GM21717 (cell line): ENCODE data around the gene GCK.

ENCODE experiments used
- ATAC-seq: cut with Tn5 transposase; IDR thresholded peaks from one replicate; pipeline ENCODE4 v1.9.1; 2021; ENCODE audit warnings: mild to moderate bottlenecking, moderate library complexity; ENCODE audit not compliant: unreplicated experiment

The GCK gene

GRCh38 chr7:44223362-44224079 lies 34.3 kb upstream of the GCK start:
- no peak for ATAC-seq

DNA sequence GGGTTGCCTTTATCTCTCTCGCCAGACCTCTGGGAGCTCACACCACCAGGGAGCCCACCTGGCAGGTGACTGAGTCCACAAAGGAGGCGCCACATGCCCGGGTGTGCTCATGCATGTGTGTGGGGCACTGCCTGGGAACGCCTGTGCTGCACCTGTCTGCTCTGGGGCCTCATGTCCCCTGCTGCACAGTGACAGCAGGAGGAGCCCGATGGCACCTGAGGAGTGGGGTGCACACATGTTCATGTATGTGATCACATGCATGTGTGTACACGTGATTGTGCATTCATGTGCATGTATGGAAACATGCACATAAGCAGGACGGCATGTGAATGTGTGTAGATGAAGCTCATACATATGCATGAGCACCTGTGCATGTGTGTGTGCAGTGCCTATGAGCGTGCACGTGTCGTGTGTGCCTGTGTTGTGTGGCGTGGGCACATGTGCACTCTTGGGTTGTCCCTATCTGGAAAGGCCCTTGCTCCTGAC lies 33.6 kb upstream of the GCK start:
- no peak for ATAC-seq

- no peak for ATAC-seq
Observed at GRCh38 chr7:44222074-44222473, 32.8 kb upstream of the GCK start.

DNA sequence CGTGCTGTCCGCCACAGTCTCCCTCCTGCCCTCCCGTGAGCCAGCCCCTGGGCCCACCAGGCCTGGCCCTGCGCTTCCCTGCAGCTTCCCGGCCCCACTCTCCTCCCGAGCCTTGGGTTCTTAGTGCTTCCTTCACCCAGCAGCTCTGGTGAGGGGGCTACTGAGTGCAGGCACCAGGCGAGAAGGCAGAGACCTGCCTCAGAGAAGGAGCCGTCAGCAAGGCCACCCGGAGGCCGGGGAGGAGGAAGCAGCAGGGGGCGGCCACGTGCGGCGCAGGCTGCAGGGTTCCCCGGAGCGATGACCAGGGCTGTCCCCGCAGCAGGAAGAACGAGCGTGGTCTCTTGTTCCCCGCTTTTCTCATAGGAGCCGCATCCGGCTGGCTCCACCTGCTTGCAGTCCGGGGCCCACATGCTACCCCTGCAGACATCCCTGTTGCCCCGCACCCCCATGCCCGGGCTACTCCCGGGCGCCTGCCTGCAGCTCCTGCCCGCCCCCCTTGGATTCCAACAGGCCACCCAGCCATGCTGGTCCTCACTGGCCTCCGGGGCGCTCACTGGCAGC lies 32.1 kb upstream of the GCK start:
- ATAC-seq = no peak

GRCh38 chr7:44220358-44221112 lies 31.3 kb upstream of the GCK start:
- ATAC-seq = no peak

DNA sequence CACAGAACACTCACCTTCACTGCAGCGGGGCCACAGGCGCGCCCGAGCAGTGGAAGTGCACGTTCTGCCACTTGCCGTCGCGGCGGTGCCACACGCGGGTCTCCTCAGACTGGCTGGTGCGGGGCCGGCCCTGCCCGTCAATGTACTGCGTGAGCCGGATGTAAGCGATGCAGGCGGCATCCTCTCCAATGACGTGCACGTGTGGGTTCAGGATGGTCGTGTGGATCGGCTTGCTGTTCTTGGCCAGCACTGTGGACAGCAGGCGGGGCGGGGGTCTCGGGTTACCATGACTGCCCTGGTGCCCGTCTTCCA lies 30.8 kb upstream of the GCK start:
- no peak for ATAC-seq

DNA sequence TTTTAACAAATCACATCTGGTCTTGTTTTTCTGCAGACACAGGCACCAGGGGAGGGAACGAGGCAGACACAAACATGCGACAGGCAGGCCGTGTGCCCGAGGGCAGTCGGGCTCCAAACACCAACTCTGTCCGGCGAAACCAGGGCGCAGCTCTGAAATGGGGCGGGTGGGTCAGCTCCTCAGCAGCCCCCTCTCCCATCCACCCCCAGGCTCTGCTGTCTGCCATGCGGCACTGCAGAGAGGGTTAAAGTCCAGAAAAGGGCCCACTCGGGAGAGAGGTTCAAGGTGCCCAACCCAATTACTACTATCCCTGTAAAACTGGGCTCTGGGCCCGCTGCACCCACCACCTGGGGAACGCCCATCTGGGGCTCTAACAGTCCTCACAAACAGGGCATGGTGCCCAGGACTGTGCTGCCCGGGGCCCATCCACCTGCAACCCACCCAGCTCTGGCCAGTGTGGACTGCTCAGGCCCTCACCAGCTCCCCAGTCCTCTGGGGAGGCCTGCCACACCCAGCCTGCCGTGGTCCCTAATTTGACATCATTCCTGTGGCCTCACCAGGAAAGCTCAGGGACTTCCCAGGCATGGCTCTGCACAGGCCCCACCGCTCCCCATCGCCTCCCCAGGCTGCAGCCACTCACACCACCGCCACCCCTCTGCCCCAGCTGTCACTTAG lies 30.3 kb upstream of the GCK start:
- no peak for ATAC-seq

- ATAC-seq = no peak
Observed at GRCh38 chr7:44218418-44219201, 29.4 kb upstream of the GCK start.

- no peak for ATAC-seq
Observed at GRCh38 chr7:44217852-44218402, 28.7 kb upstream of the GCK start.

DNA sequence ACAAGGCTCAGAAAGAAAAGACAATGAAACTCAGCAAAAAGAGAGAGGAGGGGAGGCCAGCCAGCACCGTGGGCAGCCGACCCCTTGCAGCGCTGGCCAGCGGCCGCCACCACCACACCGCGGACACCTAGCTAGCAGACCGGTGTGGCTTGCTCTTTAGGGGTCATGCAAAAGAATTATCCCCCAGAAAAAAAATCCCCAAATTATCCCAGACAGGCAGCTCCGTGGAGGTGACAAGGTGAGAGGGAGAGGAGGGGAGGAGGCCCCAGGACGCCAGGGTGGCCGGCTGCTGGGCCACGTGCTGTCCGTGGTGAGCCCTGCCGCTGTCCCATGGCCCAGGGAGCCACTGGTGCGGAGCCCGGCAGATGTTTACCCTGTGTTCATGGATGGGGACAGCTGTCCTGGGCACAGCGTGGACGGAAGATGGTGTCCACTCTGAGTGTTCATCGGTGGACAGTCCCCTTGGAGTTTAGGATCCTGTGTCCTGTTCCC lies 28.0 kb upstream of the GCK start:
- ATAC-seq = no peak

GRCh38 chr7:44216521-44217222 lies 27.4 kb upstream of the GCK start:
- ATAC-seq = no peak

DNA sequence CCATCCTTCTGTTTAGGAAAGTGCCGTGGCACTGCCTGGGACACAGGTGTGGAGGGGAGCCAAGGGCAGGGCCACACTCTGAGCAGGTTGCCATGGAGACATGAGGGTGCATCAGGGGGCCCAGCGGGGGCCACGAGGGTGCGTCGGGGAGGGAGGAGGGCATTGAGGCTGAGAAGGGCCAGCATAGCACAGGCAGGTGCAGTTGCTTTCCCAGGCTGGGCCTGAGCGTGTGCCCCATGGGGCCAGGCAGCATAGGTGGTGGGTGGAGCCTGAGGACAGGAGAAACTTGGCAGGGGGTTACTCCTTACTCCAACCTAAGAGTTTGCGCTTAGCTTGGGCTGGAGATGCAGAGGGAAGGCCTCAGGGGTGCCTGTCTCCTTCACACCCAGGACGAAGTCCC lies 26.8 kb upstream of the GCK start:
- no peak for ATAC-seq

- ATAC-seq = no peak
Observed at GRCh38 chr7:44215531-44215930, 26.3 kb upstream of the GCK start.

DNA sequence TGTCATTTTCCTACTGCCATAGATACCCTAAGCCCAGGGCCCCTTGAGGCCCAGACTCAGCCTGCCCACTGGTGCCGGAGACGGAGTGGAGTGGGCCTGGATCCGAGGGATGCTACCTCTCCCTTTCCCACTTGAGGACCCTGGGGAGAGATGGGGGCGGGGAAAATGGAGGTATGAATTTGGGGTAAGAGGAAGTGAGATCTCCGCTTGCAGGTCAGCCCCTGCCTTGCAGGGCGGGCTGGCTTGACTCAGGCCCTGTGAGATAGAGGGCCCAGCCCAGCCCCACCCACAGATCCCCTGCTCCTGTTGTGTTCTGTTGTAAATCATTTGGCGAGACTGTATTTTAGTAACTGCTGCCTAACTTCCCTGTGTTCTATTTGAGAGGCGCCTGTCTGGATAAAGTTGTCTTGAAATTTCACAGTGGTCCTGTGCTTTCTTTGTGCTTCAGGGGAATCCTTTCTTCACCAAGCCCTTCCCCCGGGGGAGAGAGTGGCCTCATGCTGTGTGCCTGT lies 24.7 kb upstream of the GCK start:
- no peak for ATAC-seq

- ATAC-seq = no peak
Observed at GRCh38 chr7:44213206-44213876, 24.1 kb upstream of the GCK start.

GRCh38 chr7:44212581-44213184 lies 23.4 kb upstream of the GCK start:
- no peak for ATAC-seq

DNA sequence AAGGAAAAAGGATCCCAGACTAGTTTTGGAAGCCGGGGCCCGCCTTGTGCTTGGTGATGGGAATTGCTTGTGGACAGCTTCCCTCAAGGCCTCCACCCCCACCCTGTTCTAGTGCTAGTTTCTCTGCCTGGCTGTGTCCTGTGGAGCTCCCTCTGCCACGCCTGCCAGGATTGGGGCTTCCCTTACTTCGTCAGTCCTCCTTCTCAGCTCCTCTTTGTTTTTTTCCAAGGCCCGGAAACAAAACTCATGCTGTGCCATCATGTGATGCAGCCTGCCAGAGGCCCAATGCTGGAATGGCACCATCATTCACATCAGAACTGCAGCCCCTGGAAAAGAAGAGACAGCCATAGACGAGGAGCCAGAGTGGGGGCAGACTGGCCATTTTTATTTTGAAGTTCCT lies 22.8 kb upstream of the GCK start:
- ATAC-seq = no peak

- ATAC-seq = no peak
Observed at GRCh38 chr7:44211126-44211675, 22.0 kb upstream of the GCK start.
